Endothelial cell of umbilical vein (primary cell): ENCODE data around the gene COL23A1.

ENCODE experiments used
- CTCF ChIP-seq, 2 donors: IDR thresholded peaks; 1 replicate in 1 of 2; 2 replicates in 1 of 2; pipeline ENCODE4 v1.5.1; 2011; ENCODE audit warnings: low read length in 2 of 2, mild to moderate bottlenecking in 2 of 2, moderate library complexity in 2 of 2, control low read depth in 1 of 2, inconsistent platforms in 1 of 2, low read depth in 1 of 2; ENCODE audit not compliant: insufficient read depth in 1 of 2; ENCODE audit errors: extremely low read depth in 1 of 2
- EZH2 ChIP-seq: IDR thresholded peaks from 2 replicates; pipeline ENCODE4 v1.6.1; 2012; ENCODE audit warnings: borderline replicate concordance, low read depth, mild to moderate bottlenecking, moderate library complexity, low read length, inconsistent platforms; ENCODE audit not compliant: severe bottlenecking
- GATA2 ChIP-seq: IDR thresholded peaks from 2 replicates; pipeline ENCODE4 v1.7.0; 2011; ENCODE audit warnings: low read depth, mild to moderate bottlenecking, moderate library complexity, mixed read lengths, low read length; ENCODE audit not compliant: insufficient read length, insufficient read depth
- JUN ChIP-seq: IDR thresholded peaks from 2 replicates; pipeline ENCODE4 v1.6.1; 2011; ENCODE audit warnings: borderline replicate concordance, low read depth; ENCODE audit not compliant: insufficient read length, insufficient read depth
- POLR2A ChIP-seq: IDR thresholded peaks from 2 replicates; pipeline ENCODE4 v1.6.1; 2012; ENCODE audit warnings: low read depth, mild to moderate bottlenecking, control low read depth, low read length
- POLR2AphosphoS5 ChIP-seq: IDR thresholded peaks from 2 replicates; pipeline ENCODE4 v1.6.1; 2012; ENCODE audit warnings: low read depth, mild to moderate bottlenecking, control low read depth, low read length, moderate library complexity; ENCODE audit not compliant: insufficient read depth

GRCh38 chr5:178256746-178257145, 333.4 kb downstream of the COL23A1 start:
- TF ChIP-seq CTCF (IDR thresholded peaks at IDR 0.05; ENCODE audit: extremely low read depth in 1 of 2, insufficient read depth in 1 of 2, low read depth in 1 of 2, low read length in 2 of 2), result no peak
- no peak for TF ChIP-seq EZH2
- no peak for TF ChIP-seq POLR2AphosphoS5
- no peak for TF ChIP-seq POLR2A
- TF ChIP-seq GATA2, result no peak
- no peak for TF ChIP-seq JUN
